ENCODE results near the gene BBS12.

- no peak for TF ChIP-seq EZH2 (IDR thresholded peaks at IDR 0.05; ENCODE audit: low read length, missing control alignments)
- no peak for TF ChIP-seq CTCF (conservative IDR thresholded peaks at IDR 0.05 in 1 of 2, IDR thresholded peaks at IDR 0.05 in 1 of 2; ENCODE audit: low read depth in 1 of 2, low read length in 2 of 2)
Measured at GRCh38 chr4:122787940-122788339, 55.4 kb downstream of the BBS12 start.

Measured in fibroblast of lung (primary cell).